Measurements from ENCODE around the gene TMTC1. TPM values are rescaled to one million over a fixed set of nuclear protein-coding genes. Genes with fewer than 3 reads are reported as not detected.

The TMTC1 gene
- total RNA-seq, 1 experiment from 2014 or later: 6.1 TPM

GRCh38 chr12:29769162-29769858 lies 14.4 kb downstream of the TMTC1 start:
- no peaks in the 10 kb centered on the region for H3K27me3 ChIP-seq (replicated peaks; ENCODE audit: insufficient read depth, low read depth, low read length, poor library complexity)
- POLR2A ChIA-PET (ENCODE audit: low non-redundant PET): no interaction called here
- TF ChIP-seq EZH2 (IDR thresholded peaks at IDR 0.05; ENCODE audit: borderline replicate concordance, low read depth, low read length, poor library complexity, severe bottlenecking) (no peak), CTCF (conservative IDR thresholded peaks at IDR 0.05; ENCODE audit: low read depth, low read length) (no peak)
- H3K4me1 ChIP-seq (ENCODE audit: insufficient read depth, low read length, poor library complexity, severe bottlenecking): no peaks in the 10 kb centered on the region
- BruUV-seq (replicated peaks): no TSS peak
- DNase-seq (ENCODE audit: low spot score): no peak
- H3K9me3 ChIP-seq (ENCODE audit: low read depth, low read length, poor library complexity, severe bottlenecking): no peaks in the 10 kb centered on the region
- H3K36me3 ChIP-seq (ENCODE audit: insufficient read depth, low read length, poor library complexity, severe bottlenecking): no peaks in the 10 kb centered on the region
- no peak overlapping the region for H3K27ac ChIP-seq (ENCODE audit: low read depth, low read length, poor library complexity, severe bottlenecking)
- H3K4me3 ChIP-seq (ENCODE audit: low read depth, low read length, poor library complexity, severe bottlenecking): no peak overlapping the region
- intact Hi-C loops (cut with micrococcal nuclease; ENCODE audit: unreplicated experiment): no loop called here
- CTCF ChIA-PET: no interaction called here

- no TSS peak for BruUV-seq (replicated peaks)
- DNase-seq (ENCODE audit: low spot score): no peak
- Histone ChIP-seq H3K27ac (ENCODE audit: low read depth, low read length, poor library complexity, severe bottlenecking) (no peak overlapping the region), H3K27me3 (replicated peaks; ENCODE audit: insufficient read depth, low read depth, low read length, poor library complexity) (no peaks in the 10 kb centered on the region), H3K4me1 (ENCODE audit: insufficient read depth, low read length, poor library complexity, severe bottlenecking) (no peaks in the 10 kb centered on the region), H3K4me3 (ENCODE audit: low read depth, low read length, poor library complexity, severe bottlenecking) (no peak overlapping the region), H3K36me3 (ENCODE audit: insufficient read depth, low read length, poor library complexity, severe bottlenecking) (no peaks in the 10 kb centered on the region), H3K9me3 (ENCODE audit: low read depth, low read length, poor library complexity, severe bottlenecking) (no peaks in the 10 kb centered on the region)
- intact Hi-C loops (cut with micrococcal nuclease; ENCODE audit: unreplicated experiment): no loop called here
- TF ChIP-seq CTCF (conservative IDR thresholded peaks at IDR 0.05; ENCODE audit: low read depth, low read length) (no peak), EZH2 (IDR thresholded peaks at IDR 0.05; ENCODE audit: borderline replicate concordance, low read depth, low read length, poor library complexity, severe bottlenecking) (no peak)
- ChIA-PET CTCF (no interaction called here), POLR2A (ENCODE audit: low non-redundant PET) (no interaction called here)
These were observed 15.4 kb downstream of the TMTC1 start for GRCh38 chr12:29768372-29768771.

- intact Hi-C loops (cut with micrococcal nuclease; ENCODE audit: unreplicated experiment): no loop called here
- Histone ChIP-seq H3K4me1 (ENCODE audit: insufficient read depth, low read length, poor library complexity, severe bottlenecking) (no peaks in the 10 kb centered on the region), H3K27ac (ENCODE audit: low read depth, low read length, poor library complexity, severe bottlenecking) (no peak overlapping the region), H3K4me3 (ENCODE audit: low read depth, low read length, poor library complexity, severe bottlenecking) (no peak overlapping the region), H3K27me3 (replicated peaks; ENCODE audit: insufficient read depth, low read depth, low read length, poor library complexity) (no peaks in the 10 kb centered on the region), H3K36me3 (ENCODE audit: insufficient read depth, low read length, poor library complexity, severe bottlenecking) (no peaks in the 10 kb centered on the region), H3K9me3 (ENCODE audit: low read depth, low read length, poor library complexity, severe bottlenecking) (no peaks in the 10 kb centered on the region)
- ChIA-PET POLR2A (ENCODE audit: low non-redundant PET) (no interaction called here), CTCF (no interaction called here)
- TF ChIP-seq EZH2 (IDR thresholded peaks at IDR 0.05; ENCODE audit: borderline replicate concordance, low read depth, low read length, poor library complexity, severe bottlenecking) (no peak), CTCF (conservative IDR thresholded peaks at IDR 0.05; ENCODE audit: low read depth, low read length) (no peak)
- BruUV-seq (replicated peaks): no TSS peak
- no peak for DNase-seq (ENCODE audit: low spot score)
These were observed 20.4 kb downstream of the TMTC1 start for GRCh38 chr12:29763301-29763683.
